GM18519 (cell line): Measurements from ENCODE around the gene UGT2A3.

Experiments used
- ATAC-seq: cut with Tn5 transposase; IDR thresholded peaks from one replicate; pipeline ENCODE4 v1.9.1; 2021; ENCODE audit warnings: mild to moderate bottlenecking, moderate library complexity; ENCODE audit not compliant: unreplicated experiment, low FRiP score

UGT2A3 gene

DNA sequence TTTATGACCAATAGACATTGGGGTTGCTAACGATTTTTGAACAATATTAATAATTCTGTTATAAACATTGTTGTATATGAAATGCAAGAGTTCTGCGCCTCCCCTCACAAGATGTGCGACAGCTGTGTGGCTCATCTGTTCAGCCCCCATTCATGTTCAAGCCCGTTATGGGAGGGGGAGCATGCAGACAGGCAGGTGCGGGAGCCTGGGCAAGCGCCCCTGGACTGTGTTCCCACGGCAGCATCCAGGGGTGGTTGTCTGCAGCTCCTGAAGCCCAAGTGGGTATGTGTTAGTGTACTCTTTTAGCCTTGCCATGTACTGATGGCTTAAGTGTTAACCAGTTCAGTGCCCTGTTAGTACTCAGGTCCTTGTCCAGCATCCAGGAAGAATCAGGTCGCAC, 34.6 kb downstream of the UGT2A3 start:
- no peak for ATAC-seq

GRCh38 chr4:68912807-68913206, 38.8 kb downstream of the UGT2A3 start:
- ATAC-seq: no peak

- no peak for ATAC-seq
Observed at GRCh38 chr4:68909385-68909784, 42.2 kb downstream of the UGT2A3 start.

DNA sequence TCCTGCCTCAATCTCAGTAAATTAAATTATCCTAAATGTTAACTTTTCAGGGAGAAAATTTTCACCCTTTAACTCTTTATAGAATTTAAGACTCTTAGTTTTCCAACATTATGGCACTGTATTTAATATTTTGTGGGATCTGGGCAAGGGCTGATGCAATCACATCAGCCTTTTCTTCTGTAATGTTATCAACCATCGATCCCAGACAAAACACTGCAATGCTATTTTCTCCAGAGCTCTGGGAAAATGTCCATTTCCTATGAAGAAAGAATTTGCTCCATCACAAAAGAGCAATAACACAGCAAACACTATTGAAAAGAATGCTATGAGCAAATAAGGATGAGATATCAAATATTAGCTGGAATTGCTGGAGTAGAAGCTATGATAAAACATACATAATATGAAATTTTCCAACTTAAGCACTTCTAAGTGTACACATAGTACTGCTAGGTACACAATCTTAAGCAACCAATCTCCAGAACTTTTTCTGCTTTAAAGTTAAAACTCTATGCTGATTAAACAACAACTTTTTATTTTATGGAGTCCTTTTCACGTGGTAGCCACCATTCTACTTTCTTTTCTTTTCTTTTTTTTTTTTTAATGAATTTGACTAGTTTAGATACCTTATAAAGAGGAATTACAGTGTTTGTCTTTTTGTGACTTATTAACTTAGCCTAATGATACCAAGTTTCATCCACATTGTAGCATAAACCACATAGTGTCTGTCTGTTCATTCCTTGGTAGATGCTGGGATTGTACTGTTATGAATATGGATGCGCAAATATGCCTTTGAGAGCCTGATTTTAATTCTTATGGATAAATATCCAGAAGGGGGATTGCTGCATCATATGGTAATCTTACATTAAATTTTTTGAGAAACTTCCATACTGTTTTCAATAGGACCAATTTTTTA, 43.6 kb downstream of the UGT2A3 start:
- no peak for ATAC-seq

DNA sequence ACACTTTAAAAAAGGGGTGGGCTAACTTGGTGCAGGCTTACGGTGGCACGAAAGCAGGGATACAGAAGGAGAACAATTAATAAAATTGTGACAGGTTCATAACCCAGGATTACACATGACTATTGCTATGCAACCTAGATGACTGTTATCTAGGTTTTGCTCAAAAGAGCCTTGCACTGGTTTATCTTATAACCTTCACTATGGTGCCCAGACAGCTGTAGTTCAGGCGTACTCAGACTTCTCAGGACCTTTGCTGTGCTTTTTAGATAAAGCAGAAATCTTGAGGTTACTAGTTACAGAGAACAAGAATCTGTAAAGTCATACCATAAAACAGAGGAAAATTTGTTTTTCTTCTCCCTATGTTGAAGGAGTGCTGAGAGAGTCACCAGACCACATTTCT, 44.4 kb downstream of the UGT2A3 start:
- no peak for ATAC-seq

GRCh38 chr4:68906780-68907137, 44.8 kb downstream of the UGT2A3 start:
- no peak for ATAC-seq

- ATAC-seq: no peak
Observed at GRCh38 chr4:68905939-68906779, 45.4 kb downstream of the UGT2A3 start.

GRCh38 chr4:68905598-68905938, 46.0 kb downstream of the UGT2A3 start:
- ATAC-seq: no peak

DNA sequence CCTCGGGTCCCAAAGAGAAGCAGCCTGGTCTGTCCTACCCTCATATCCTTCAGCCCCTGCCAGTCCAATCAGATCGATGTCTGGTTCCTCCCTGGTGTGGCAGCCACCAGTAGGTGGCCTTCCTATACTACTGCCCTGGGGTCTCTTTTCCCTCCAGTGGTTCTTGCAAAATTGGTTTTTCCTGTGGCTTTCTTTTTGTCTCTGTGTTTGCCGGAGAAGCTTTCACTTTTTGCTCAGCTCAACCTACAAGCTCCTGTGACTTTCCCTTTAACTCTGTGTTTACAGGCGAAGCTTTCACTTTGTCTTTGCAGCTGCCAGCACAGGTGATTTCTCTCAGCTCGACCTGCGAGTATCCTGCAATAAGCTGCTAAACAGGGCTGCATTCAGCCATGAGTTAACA, 46.8 kb downstream of the UGT2A3 start:
- ATAC-seq: no peak

- ATAC-seq: no peak
Observed at GRCh38 chr4:68896749-68897148, 54.9 kb downstream of the UGT2A3 start.

GRCh38 chr4:68895561-68896198, 55.9 kb downstream of the UGT2A3 start:
- ATAC-seq: no peak

DNA sequence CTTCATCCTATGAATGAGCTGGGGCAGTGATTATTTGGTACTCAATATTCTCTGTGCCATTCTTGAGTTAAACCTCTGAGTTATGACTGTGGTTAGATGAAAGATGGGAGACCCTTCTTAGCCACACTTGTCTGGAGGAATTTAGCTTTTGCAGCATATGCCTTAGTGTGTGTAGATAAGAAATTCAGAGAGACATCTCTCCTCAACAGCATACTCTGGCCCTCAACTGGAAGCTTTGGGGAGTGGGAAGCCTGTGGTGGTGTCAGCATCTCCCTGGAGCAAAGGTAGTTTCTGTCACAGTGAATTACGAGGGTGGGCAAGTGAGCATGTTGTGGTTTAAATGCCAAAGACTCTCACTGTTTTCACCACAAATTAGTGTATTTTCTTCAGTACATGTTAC, 58.7 kb downstream of the UGT2A3 start:
- ATAC-seq: no peak

- ATAC-seq: no peak
Observed at GRCh38 chr4:68891678-68892077, 59.9 kb downstream of the UGT2A3 start.

DNA sequence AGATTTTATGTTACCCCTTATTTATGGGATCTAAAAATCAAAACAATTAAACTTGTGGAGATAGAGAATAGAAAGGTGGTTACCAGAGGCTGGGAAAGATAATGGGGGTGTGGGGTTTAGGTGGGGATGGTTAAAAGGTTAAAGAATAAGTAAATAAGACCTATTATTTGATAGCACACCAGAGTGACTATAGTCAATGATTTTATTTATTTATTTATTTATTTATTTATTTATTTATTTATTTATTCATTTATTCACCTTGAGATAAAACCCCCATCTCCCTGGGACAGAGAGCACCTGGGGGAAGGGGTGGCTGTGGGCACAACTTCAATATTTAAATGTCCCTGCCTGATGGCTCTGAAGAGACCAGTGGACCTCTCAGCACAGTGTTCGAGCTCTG, 66.1 kb downstream of the UGT2A3 start:
- ATAC-seq: no peak

GRCh38 chr4:68883870-68884269, 67.7 kb downstream of the UGT2A3 start:
- ATAC-seq: no peak
